ENCODE data around the gene TTC6. TPM values are rescaled to one million over a fixed set of nuclear protein-coding genes. Genes with fewer than 3 reads are reported as not detected.

The TTC6 gene
- total and polyA plus RNA-seq, 12 donors, result 0.72 TPM; not detected in 11

DNA sequence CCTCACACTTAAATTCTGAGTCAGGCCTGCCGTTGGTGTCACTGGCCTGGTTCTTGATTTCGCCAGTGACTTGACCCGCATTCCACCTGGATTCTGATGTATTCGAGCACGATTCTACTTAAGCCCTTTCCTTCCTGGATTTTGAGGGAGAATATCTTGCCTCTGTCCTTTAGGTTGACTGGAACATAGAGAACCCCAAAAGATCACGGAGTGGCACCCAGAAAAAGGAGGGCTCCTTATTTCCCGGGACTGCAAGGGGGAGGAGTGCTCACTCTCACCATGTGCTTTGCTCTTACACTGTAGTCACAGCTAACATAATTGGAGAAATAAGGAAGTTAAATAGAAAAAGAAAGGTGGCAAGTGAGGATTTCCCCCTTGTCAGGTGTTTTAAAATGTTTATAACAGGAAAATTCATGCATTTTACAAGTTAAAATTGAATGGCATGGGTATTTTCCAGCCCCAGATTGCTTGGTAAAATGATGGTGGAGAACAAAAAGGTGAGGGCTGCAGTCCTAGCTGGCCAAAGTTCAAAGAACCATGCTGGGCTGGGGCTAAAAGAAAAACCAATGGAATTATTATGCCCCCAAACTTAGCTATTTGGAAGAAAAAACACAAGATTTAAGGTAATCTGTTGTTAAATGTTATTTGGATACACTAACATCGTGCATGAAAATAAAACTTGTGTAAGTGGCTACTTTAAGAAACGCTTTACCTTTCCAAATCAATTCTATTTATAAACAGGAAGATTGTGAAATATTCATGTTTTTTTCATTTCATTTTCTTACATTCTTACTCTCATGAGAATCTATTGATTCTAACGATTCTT is 9.2 kb upstream of the TTC6 start:
- Histone ChIP-seq H3K36me3 (replicated peaks in 1 of 2) (no peaks in the 10 kb centered on the region), H3K27me3 (peaks cover 84% of the 10 kb centered on the region), H3K9me3 (replicated peaks in 1 of 3) (peaks cover 0 to 6% (median 0%) of the 10 kb centered on the region in 3 donors), H3K4me1 (replicated peaks in 1 of 2) (peaks cover 0 to 7% of the 10 kb centered on the region in 2 donors), H3K4me3 (no peak overlapping the region), H3K27ac (no peak overlapping the region)
- intact Hi-C loops (cut with DNase I), result no loop called here
- WGBS, 4 donors, result 15 to 19% (median 17%) methylated on average over 10 of the region's 10 CpGs
- DNase-seq, result no peak
- TF ChIP-seq, protein P1, sequence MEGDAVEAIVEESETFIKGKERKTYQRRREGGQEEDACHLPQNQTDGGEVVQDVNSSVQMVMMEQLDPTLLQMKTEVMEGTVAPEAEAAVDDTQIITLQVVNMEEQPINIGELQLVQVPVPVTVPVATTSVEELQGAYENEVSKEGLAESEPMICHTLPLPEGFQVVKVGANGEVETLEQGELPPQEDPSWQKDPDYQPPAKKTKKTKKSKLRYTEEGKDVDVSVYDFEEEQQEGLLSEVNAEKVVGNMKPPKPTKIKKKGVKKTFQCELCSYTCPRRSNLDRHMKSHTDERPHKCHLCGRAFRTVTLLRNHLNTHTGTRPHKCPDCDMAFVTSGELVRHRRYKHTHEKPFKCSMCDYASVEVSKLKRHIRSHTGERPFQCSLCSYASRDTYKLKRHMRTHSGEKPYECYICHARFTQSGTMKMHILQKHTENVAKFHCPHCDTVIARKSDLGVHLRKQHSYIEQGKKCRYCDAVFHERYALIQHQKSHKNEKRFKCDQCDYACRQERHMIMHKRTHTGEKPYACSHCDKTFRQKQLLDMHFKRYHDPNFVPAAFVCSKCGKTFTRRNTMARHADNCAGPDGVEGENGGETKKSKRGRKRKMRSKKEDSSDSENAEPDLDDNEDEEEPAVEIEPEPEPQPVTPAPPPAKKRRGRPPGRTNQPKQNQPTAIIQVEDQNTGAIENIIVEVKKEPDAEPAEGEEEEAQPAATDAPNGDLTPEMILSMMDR (IDR thresholded peaks at IDR 0.05), result no peak
- TF ChIP-seq POLR2A (IDR thresholded peaks at IDR 0.05), result no peak

DNA sequence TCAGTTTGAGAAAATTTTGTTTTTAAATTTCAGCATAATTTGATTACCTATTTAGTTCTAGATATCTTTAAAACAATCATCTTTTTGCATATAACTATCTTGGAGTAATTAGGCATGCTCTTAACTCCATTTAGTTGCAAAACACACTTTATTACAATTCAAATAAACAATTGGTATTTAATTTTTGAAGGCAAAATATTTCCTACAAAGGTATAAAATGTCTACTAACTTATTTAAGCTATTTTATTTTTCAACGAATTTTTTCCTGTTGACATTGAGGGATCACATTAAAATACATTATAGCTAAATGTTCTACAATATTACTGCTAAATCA is 8.7 kb upstream of the TTC6 start:
- DNase-seq, result no peak
- intact Hi-C loops (cut with DNase I), result no loop called here
- Histone ChIP-seq H3K36me3 (replicated peaks in 1 of 2) (no peaks in the 10 kb centered on the region), H3K27me3 (peaks cover 90% of the 10 kb centered on the region), H3K4me3 (no peak overlapping the region), H3K27ac (no peak overlapping the region), H3K4me1 (replicated peaks in 1 of 2) (peaks cover 0 to 7% of the 10 kb centered on the region in 2 donors), H3K9me3 (replicated peaks in 1 of 3) (peaks cover 0 to 6% (median 0%) of the 10 kb centered on the region in 3 donors)
- TF ChIP-seq POLR2A (IDR thresholded peaks at IDR 0.05), result no peak
- TF ChIP-seq, protein P1 (IDR thresholded peaks at IDR 0.05), result no peak
- 3 to 10% (median 5%) methylated on average over 1 of the region's 1 CpG for WGBS, 4 donors

DNA sequence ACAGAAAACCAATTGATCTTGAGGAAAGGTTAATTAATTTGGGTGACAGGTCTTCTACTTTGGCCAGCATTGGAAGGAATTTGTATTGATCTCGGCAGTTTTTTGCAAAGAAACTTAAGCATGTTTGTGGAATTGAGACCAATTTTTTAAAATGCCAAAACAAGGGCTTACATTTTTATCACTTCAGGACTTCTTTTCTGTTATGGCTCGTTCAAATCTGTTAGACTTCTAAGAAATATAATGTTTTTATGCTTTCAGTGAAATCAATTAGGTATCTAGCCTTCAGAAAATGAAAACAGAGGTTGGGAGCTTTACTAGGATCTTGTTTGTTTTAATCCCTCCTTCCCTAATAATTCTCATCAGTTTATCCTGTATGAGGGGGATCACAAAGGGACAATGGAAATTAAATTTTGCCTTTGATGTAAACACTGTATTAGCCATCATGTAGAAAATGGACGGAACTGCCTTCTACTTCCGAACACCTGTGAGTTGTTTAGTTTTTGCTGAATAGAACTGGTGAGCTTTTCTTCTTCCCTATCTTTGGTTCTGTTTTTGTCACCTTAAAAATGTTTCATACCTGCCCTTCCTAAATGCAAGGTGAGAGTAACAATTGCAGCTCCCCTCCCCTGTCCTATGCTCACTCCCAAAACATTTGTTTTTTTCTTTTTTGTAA is 8.2 kb upstream of the TTC6 start:
- intact Hi-C loops (cut with DNase I), result no loop called here
- peaks cover 0 to 7% of the 10 kb centered on the region in 2 donors for H3K4me1 ChIP-seq (replicated peaks in 1 of 2)
- 19 to 23% (median 22%) methylated on average over 4 of the region's 4 CpGs for WGBS, 4 donors

More for the DNA sequence above, 8.2 kb upstream of the TTC6 start:
- peaks cover 94% of the 10 kb centered on the region for H3K27me3 ChIP-seq
- H3K27ac ChIP-seq, result no peak overlapping the region
- TF ChIP-seq POLR2A (IDR thresholded peaks at IDR 0.05), result no peak
- TF ChIP-seq, protein P1 (IDR thresholded peaks at IDR 0.05), result no peak
- DNase-seq, result no peak
- H3K9me3 ChIP-seq (replicated peaks in 1 of 3), result peaks cover 0 to 6% (median 0%) of the 10 kb centered on the region in 3 donors
- H3K36me3 ChIP-seq (replicated peaks in 1 of 2), result no peaks in the 10 kb centered on the region
- H3K4me3 ChIP-seq, result no peak overlapping the region
